Choroid plexus epithelial cell (primary cell): Measurements from ENCODE around the gene ZNF689.

ENCODE experiments used
- DNase-seq: peaks from one replicate; pipeline ENCODE4 v3.0.0-alpha.2; 2010; ENCODE audit warnings: low read depth
- H3K4me3 ChIP-seq: 2 replicates; pipeline ENCODE4 v1.5.1; 2011; ENCODE audit warnings: low read depth, mild to moderate bottlenecking, control low read depth, low read length, moderate library complexity
- CTCF ChIP-seq: conservative IDR thresholded peaks from 2 replicates; pipeline ENCODE4 v1.5.1; 2011; ENCODE audit warnings: low read depth, mild to moderate bottlenecking, control low read depth, inconsistent platforms, low read length, moderate library complexity

The ZNF689 gene

GRCh38 chr16:30565526-30565925, 44.7 kb downstream of the ZNF689 start:
- TF ChIP-seq CTCF, result no peak
- DNase-seq, result no peak
- no peak overlapping the region for H3K4me3 ChIP-seq

- no peak for DNase-seq
- TF ChIP-seq CTCF, result no peak
Measured at GRCh38 chr16:30562021-30562420, 48.2 kb downstream of the ZNF689 start.

GRCh38 chr16:30561089-30561816, 48.9 kb downstream of the ZNF689 start:
- no peak for TF ChIP-seq CTCF
- H3K4me3 ChIP-seq, result peak overlapping the region; percentile 53
- no peak for DNase-seq

More at GRCh38 chr16:30562021-30562420, 48.2 kb downstream of the ZNF689 start:
- H3K4me3 ChIP-seq, result no peak overlapping the region

GRCh38 chr16:30559690-30560089, 50.5 kb downstream of the ZNF689 start:
- no peak for TF ChIP-seq CTCF
- no peak for DNase-seq
- no peak overlapping the region for H3K4me3 ChIP-seq

GRCh38 chr16:30558789-30559377, 51.3 kb downstream of the ZNF689 start:
- DNase-seq, result no peak
- H3K4me3 ChIP-seq, result peak overlapping the region; percentile 85
- no peak for TF ChIP-seq CTCF

- peak; percentile 98 for DNase-seq
- no peak for TF ChIP-seq CTCF
- peak within 1 kb of the TSS; percentile 85 for H3K4me3 ChIP-seq
Measured at GRCh38 chr16:30557957-30558788, 52.0 kb downstream of the ZNF689 start, which contains the start of gene ZNF764. ZNF764 (minus strand) TSS chr16:30558374; CDS start chr16:30558182, 192 bp downstream.
